NCI-H1694 treated with DMSO at 0.1 percent for 48 hours (cell line): ENCODE results near the gene NRXN3.
"Not testable (repeated sequence)": the region's sequence is repeated elsewhere in the genome, so short reads cannot be mapped to it uniquely, and the experiment has no call there.

ENCODE experiments used
- DNase-seq: peaks from one replicate; lab custom pipeline; 2025; lab: John Stamatoyannopoulos, UW

The NRXN3 gene

DNA sequence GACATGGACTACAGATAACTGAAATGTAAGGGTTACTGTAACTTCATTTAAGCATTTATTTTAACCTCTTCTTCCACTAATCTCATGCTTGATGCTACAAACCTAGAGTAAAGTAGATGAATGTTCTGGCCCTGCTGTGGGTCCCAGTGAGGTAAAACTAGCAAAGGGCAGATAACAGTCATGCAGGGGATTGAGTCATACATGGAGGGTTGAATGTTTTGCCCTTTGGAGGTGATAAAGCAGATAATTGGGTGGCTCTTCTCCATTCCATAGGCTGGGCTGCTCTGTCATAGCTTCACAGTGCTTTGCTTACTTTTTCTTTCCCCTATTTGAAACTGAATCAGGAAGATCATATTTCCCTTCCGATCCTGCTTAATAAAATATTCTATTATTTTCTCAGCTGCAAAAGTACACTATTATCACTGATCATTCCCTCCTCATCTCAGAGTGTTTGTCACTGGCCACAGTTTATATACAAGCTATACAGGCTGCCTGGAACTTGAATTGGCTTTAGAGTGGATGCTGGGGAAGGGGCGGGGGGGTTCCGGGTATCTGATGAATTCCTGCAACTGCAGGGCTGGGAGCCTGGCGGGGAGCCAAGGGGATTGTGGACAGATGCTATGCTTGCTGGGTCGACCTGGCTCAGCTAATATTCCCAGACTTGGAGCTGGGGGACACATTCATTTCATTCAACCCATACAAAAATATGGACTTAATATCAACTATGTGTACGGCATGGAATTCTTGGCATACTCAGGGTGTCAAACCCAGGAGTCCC, 235.1 kb downstream of the NRXN3 start:
- peak; percentile 92 for DNase-seq

DNA sequence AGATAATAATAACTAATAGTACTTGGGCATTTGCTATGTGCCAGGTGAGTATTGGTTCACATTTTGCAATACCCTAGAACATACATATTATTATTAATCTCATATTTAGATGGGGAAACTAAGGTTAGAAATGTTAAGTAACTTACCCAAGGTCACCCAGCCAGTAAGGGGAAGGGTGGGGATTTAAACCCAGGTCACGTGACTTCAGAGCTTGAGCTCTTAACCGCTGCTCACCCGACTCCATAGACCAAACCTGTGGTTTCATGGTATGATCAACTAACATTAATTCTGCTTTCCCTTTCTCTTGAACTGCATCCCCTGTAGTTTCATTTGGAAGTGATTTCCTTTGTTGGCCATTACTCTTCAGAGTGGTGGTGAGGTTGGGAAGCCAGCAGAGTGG, 242.3 kb downstream of the NRXN3 start:
- DNase-seq: no peak

DNA sequence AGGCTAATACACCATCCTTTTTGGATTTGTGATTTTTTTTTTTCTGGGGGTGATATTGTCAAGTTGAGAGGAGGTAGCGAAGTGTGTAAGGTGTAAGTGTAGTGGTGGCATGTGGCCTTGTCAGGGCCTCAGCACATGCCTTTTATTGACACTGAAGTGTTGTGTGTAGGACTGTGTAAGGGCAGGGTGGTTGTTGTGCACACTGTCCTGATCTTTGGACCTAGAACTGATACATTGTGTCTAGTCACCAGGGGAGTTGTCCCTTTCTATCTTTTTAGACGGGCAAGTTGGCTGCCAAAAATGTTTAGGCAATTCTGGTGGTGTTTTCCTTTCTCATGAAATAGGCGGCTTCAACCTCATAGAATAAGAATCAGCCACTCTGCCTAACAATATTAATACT, 244.0 kb downstream of the NRXN3 start:
- no peak for DNase-seq

- no peak for DNase-seq
These were observed 247.4 kb downstream of the NRXN3 start for GRCh38 chr14:78417532-78417931.

DNA sequence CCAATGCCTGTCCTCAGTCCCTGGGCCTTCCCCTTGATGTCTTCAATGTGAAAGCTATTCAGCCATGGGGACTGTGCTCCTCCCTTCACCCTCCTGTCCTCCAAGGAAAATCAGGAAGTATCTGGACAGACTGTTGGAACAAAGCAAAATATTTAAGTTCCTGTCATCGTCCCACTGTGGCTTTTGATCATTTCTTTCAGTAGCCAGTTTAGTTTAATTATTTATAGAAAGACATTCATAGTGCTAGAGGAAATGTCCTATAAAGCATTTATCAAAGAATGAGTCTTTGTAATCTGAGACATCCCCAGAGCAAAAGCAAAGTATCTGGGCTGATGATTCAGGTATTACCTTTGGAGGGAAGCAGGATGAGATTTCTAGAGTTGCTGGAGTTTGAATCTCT, 254.1 kb downstream of the NRXN3 start:
- no peak for DNase-seq

DNA sequence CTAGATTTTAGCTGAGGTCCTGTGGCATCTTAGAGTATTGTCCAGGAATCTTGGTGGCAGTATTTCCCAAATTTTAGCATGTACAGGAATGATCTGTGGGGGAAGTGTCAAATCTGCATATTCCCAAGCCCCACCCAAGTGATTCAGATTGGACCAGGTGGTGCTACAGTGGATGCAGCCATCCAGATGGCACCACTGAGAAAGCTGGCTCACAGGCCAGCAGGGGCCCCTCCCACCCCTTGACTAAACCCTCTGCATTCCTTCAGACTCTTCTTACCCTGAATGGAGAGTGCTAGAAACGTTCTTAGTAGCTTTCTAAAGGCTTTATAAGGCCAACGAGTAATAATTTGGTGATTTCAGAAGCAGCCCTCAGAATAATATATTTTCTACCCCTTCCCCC, 255.2 kb downstream of the NRXN3 start:
- peak; percentile 47 for DNase-seq

- no peak for DNase-seq
These were observed 255.6 kb downstream of the NRXN3 start for GRCh38 chr14:78425782-78426181.

- no peak for DNase-seq
These were observed 261.9 kb downstream of the NRXN3 start for GRCh38 chr14:78432046-78432445.

- DNase-seq: not testable (repeated sequence)
These were observed 267.3 kb downstream of the NRXN3 start for GRCh38 chr14:78437448-78437847.

DNA sequence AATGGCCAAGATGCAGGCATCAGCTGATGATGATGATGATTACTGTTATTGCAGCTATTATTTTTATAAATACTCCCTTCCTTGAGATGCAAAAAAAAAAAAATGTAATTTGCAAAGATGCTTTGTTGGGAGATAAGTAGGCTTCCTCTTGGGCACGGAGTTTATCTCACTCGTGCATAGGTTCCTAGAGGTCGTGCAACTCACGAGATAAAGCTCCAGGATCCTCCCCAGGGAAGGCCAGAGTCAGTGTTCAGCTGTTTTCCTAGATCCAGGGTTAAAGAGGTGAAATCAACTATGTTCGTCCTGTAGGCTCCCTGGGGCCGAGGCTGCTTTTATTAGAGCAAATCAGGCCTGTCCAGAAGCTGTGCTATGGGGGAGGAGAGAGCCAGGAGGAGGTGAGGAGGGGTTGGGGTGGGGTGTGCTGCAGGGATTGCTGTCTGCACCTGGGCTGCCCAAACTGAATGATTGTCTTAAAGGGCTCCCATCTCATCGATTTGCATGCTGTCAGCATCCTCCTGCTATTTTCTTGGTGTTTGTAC, 270.3 kb downstream of the NRXN3 start:
- no peak for DNase-seq

- no peak for DNase-seq
These were observed 273.7 kb downstream of the NRXN3 start for GRCh38 chr14:78443834-78444233.

DNA sequence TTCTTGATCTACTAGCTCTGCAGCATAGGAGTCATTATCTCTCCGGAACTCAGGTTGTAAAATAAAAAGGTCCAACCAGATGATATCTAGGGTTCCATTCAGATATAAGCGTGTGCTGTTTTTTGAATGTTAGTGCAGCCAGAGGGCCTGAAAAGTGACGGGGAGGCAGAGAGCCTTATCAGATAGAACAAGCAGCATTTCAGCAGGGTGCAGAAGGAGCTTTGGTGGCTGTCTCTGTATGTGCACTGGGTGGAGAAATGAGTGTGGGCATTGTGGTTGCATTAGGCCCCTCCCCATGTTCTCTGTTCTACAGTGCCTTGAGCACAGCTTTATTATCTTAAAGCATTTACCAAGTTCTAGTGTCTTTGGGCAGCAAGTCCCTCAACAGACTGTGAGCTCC, 275.1 kb downstream of the NRXN3 start:
- DNase-seq: no peak

DNA sequence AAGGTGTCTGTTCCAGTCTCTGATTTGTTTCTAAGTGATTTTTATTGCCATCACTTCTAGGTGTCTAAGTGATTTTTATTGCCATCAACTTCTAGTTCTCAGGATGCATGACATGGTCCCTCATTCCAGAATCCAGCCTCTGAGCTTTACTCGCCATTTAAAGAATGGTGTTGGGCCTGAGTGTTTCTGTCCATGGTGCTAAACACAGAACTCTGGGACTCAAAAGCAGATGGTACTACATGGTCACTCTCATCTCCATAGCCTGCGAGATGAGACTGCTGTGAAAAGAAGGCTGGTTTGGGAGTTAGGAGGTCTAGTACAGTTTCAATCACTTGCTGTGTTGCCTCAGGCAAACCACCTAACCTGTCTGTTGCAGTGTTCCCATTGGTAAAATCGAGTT, 276.6 kb downstream of the NRXN3 start:
- DNase-seq: no peak

- peak; percentile 69 for DNase-seq
These were observed 278.3 kb downstream of the NRXN3 start for GRCh38 chr14:78448164-78449094.

- no peak for DNase-seq
These were observed 280.6 kb downstream of the NRXN3 start for GRCh38 chr14:78450669-78451318.

GRCh38 chr14:78451319-78451695, 281.1 kb downstream of the NRXN3 start:
- DNase-seq: no peak

- DNase-seq: no peak
These were observed 285.8 kb downstream of the NRXN3 start for GRCh38 chr14:78455896-78456435.

DNA sequence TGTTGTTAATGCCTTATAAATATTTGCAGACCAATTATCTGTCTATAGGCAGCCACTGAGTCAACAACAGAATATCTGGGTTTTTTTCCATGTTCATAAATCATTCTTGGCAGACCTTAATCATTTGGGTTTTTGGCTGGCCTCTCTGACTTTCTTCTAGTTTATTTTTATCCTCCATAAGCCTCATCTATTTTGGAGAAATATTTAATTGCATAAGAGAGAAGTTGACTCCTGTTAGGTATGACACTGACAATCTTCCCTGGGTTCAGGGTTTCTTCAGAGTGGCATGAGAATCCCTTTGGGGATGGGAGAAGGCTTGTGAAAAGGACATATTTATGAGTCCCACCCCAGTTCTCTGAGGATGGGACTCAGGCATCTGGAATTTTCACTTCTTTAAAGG, 299.8 kb downstream of the NRXN3 start:
- DNase-seq: no peak

DNA sequence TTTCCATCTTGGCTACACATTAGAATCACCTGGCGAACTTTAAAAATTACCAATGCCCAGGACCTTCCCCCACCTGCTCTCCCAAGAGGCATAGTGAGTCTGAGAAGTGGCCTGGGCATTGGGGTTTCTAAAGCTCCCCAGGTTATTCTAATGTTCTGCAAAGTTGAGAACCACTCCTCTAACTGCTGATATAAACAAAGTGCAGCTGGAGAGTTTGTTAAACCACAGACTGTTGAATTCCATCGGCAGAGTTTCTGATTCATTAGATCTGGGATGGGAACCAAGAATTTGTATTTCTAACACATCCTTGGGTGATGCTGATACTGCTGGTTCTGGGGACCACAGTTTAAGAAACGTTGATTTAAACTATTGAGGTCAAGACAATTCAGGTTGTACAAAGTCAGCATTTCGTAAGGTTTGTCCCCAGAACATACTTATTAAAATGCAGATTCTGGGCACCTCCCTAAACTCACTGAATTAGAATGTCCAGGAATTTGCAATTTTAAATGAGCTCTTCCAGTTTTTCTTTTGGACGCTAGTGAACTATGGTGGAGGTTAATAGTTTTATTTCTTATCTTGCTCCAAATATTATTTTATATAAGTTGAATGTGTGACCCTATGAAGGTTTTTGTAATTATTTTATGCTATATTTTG, 309.1 kb downstream of the NRXN3 start:
- DNase-seq: no peak

DNA sequence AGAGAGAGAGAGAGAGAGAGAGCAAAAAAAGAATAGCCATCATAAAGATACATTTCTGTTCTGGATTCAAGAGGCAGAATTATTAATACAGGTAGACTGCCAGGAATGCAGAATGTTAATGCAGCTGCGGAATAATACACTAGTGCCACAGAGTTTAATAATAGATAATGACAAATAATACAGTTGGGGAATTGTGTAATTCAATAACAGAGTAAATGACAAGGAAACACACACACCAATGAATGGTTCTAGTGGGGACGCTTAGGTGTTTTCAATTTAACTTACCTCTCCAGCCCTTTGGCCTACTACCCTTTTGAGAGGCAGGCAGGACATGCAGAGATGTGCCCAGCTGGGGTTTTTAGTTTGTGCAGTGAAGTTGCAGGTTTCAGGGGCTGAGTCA, 313.9 kb downstream of the NRXN3 start:
- no peak for DNase-seq

GRCh38 chr14:78486081-78486480, 315.9 kb downstream of the NRXN3 start:
- DNase-seq: no peak

DNA sequence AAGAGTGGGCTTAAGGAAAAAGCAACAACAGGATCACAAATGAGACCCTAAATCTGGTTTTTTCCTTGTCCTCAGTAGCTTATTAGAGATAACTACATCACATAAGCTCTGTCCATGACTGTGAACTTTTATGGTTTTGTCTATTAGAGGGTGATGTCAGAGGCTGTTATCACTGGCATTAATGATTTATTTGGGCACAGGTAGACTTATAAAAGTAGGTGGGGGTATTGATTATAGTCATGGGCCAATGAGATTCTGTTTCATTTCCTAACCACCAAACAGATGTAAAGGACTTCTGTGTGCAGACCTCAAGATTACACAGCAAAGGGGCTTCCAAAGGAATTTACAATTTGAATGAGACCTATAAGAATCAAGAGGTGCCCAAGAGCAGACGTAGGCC, 316.4 kb downstream of the NRXN3 start:
- no peak for DNase-seq
